A673 (cell line): ENCODE data around the gene NOP56. TPM values are rescaled to one million over a fixed set of nuclear protein-coding genes. Genes with fewer than 3 reads are reported as not detected.

Source experiments
- BruUV-seq: library from RNA; stranded (reverse); fragments of 400-500 nt; replicated peaks from 2 replicates; lab custom pipeline; 2021; lab: Mats Ljungman, UMichigan
- CTCF ChIA-PET: fragments of 300-600 bp; sonication (Branson Sonifier 250); formaldehyde crosslinking; loops from one replicate; lab custom pipeline; 2022; ENCODE audit warnings: antibody characterized with exemption; lab: Charles Lee
- POLR2A ChIA-PET: fragments of 300-600 bp; sonication (Branson Sonifier 250); formaldehyde crosslinking; loops from one replicate; lab custom pipeline; 2022; ENCODE audit warnings: antibody characterized with exemption; ENCODE audit not compliant: low non-redundant PET; lab: Charles Lee
- DNase-seq: peaks from one replicate; pipeline ENCODE4 v3.0.0-alpha.2; 2015; ENCODE audit warnings: low spot score
- H3K27ac ChIP-seq: fragments of 200-600 bp; sonication (generic); 2 replicates; pipeline ENCODE4 v1.5.1; 2016; ENCODE audit warnings: mixed run types, low read depth, mild to moderate bottlenecking, mixed read lengths, antibody characterized with exemption, low read length; ENCODE audit not compliant: poor library complexity, severe bottlenecking
- H3K27me3 ChIP-seq: fragments of 200-600 bp; sonication (generic); replicated peaks from 2 replicates; pipeline ENCODE4 v1.6.1; 2017; ENCODE audit warnings: mixed run types, low read depth, mild to moderate bottlenecking, mixed read lengths, antibody characterized with exemption, low read length; ENCODE audit not compliant: insufficient read depth, poor library complexity
- H3K36me3 ChIP-seq: fragments of 200-600 bp; sonication (generic); 2 replicates; pipeline ENCODE4 v1.6.1; 2016; ENCODE audit warnings: mixed run types, mild to moderate bottlenecking, mixed read lengths, antibody characterized with exemption, low read length; ENCODE audit not compliant: insufficient read depth, poor library complexity, severe bottlenecking
- H3K4me1 ChIP-seq: fragments of 200-600 bp; sonication (generic); 2 replicates; pipeline ENCODE4 v1.6.1; 2017; ENCODE audit warnings: mixed run types, mild to moderate bottlenecking, mixed read lengths, antibody characterized with exemption, low read length; ENCODE audit not compliant: insufficient read depth, poor library complexity, severe bottlenecking
- H3K4me3 ChIP-seq: fragments of 200-600 bp; sonication (generic); 2 replicates; pipeline ENCODE4 v1.5.1; 2016; ENCODE audit warnings: low read depth, mixed run types, mild to moderate bottlenecking, mixed read lengths, low read length; ENCODE audit not compliant: poor library complexity, severe bottlenecking
- H3K9me3 ChIP-seq: fragments of 200-600 bp; sonication (generic); 2 replicates; pipeline ENCODE4 v1.6.1; 2016; ENCODE audit warnings: mixed run types, low read depth, mild to moderate bottlenecking, mixed read lengths, antibody characterized with exemption, low read length; ENCODE audit not compliant: poor library complexity, severe bottlenecking
- CTCF ChIP-seq: fragments of 300-800, 200-600 bp; sonication (generic); conservative IDR thresholded peaks from 2 replicates; pipeline ENCODE4 v1.5.1; 2017; ENCODE audit warnings: low read depth, mild to moderate bottlenecking, antibody characterized with exemption, low read length, moderate library complexity, mixed read lengths
- EZH2 ChIP-seq: fragments of 200-600 bp; sonication (generic); IDR thresholded peaks from 2 replicates; pipeline ENCODE4 v1.6.1; 2017; ENCODE audit warnings: borderline replicate concordance, low read depth, mild to moderate bottlenecking, mixed read lengths, antibody characterized with exemption, low read length; ENCODE audit not compliant: poor library complexity, severe bottlenecking
- intact Hi-C: fragments of 100-400 bp; cut with micrococcal nuclease; formaldehyde crosslinking; loops from one replicate; pipeline ENCODE4 v1.10.0; 2022; ENCODE audit not compliant: unreplicated experiment
- total RNA-seq: library from RNA; stranded (reverse); gene quantifications from 2 replicates; pipeline ENCODE4 v1.2.3, GENCODE V29; 2021

Gene NOP56
- total RNA-seq, 1 experiment from 2014 or later = 704 TPM

GRCh38 chr20:2603816-2604505 lies 48.5 kb upstream of the NOP56 start:
- intact Hi-C loops = no loop called here
- H3K27ac ChIP-seq = no peak overlapping the region
- no peak for DNase-seq
- H3K4me1 ChIP-seq = no peaks in the 10 kb centered on the region
- ChIA-PET POLR2A (no interaction called here), CTCF (no interaction called here)
- no peaks in the 10 kb centered on the region for H3K27me3 ChIP-seq
- no peak overlapping the region for H3K4me3 ChIP-seq
- peaks cover 12% of the 10 kb centered on the region for H3K9me3 ChIP-seq
- TF ChIP-seq EZH2 (no peak), CTCF (no peak)
- H3K36me3 ChIP-seq = no peaks in the 10 kb centered on the region
- no TSS peak for BruUV-seq

GRCh38 chr20:2604506-2604835 lies 48.0 kb upstream of the NOP56 start:
- ChIA-PET CTCF (no interaction called here), POLR2A (no interaction called here)
- DNase-seq = no peak
- TF ChIP-seq CTCF (no peak), EZH2 (no peak)
- Histone ChIP-seq H3K9me3 (peaks cover 12% of the 10 kb centered on the region), H3K27me3 (no peaks in the 10 kb centered on the region), H3K4me1 (no peaks in the 10 kb centered on the region), H3K27ac (no peak overlapping the region), H3K4me3 (no peak overlapping the region), H3K36me3 (no peaks in the 10 kb centered on the region)
- no TSS peak for BruUV-seq
- intact Hi-C loops = no loop called here

- no peak for TF ChIP-seq EZH2
- no peak for TF ChIP-seq CTCF
- no peak overlapping the region for H3K27ac ChIP-seq
- H3K4me1 ChIP-seq = no peaks in the 10 kb centered on the region
- no peaks in the 10 kb centered on the region for H3K36me3 ChIP-seq
- no peak overlapping the region for H3K4me3 ChIP-seq
- peaks cover 12% of the 10 kb centered on the region for H3K9me3 ChIP-seq
- no TSS peak for BruUV-seq
- POLR2A ChIA-PET = no interaction called here
- intact Hi-C loops = no loop called here
- H3K27me3 ChIP-seq = no peaks in the 10 kb centered on the region
- CTCF ChIA-PET = no interaction called here
- no peak for DNase-seq
Observed at GRCh38 chr20:2606507-2607006, 45.9 kb upstream of the NOP56 start.
